ENCODE measurements around the gene AKT1S1.
"Not testable (repeated sequence)": the region's sequence is repeated elsewhere in the genome, so short reads cannot be mapped to it uniquely, and the experiment has no call there.

AKT1S1 gene

DNA sequence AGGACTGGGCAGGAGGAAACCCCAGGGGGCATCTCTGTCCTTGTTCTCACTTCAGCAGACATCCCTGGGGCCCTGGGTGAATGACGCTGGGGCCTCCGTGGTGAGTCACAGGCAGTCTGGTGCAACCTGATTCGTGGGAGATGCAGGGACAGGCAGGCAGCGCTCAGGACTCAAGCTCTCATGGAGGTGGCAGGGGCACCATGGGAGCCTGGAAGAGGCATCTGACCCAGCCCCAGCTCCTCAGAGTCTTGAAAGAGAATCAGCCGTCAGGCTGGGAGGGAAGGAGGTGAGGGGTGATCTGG, 40.2 kb downstream of the AKT1S1 start:
- no peak for DNase-seq (ENCODE audit: low spot score)

DNA sequence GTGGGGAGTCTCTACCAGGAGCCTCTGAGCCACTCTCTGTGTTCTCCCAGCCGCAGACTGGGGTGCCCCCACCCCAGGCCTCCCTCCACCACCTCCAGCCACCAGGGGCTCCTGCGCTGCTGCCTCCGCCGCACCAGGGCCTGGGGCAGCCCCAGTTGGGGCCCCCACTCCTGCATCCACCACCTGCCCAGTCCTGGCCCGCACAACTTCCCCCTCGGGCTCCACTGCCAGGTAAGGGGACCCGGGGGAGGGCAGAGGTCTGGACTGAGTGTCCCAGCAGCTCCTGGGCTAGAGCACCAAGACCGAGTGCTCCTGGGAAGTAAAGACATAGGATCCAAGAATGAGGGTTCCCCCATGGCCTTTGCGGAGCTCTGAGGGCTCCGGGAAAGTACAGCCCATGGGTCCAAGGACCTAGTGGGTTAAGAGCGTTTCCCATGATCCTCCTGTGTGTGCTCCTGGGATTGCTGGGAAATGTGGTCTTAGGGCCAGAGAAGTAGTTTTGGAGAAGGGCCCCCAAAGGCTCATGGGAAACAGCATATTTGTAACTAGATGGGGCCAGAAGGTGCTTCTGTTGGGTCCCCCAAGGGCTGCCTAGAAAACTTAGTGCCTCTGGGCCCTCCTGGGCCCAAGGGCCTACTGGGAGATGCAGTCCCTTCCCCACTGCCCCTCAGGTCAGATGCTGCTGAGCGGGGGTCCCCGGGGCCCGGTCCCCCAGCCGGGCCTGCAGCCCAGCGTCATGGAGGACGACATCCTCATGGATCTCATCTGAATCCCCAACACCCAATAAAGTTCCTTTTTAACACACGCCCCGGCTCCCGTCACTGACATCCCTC, 40.8 kb downstream of the AKT1S1 start:
- no peak for DNase-seq (ENCODE audit: low spot score)

DNA sequence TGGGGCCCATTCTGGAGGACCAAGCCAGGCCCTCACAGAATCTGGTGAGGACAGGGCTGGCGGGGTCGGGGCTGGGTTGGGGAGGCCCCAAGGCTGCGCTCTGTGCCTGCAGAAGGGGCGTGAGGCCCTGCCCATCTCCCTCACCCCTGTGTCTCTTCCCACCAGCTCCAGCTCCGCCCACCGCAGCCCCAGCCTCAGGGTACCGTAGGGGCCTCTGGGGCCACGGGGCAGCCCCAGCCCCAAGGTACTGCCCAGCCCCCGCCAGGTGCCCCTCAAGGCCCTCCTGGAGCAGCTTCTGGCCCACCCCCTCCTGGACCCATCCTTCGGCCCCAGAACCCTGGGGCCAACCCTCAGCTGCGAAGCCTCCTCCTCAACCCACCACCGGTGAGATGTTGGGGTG, 41.6 kb downstream of the AKT1S1 start:
- DNase-seq (ENCODE audit: low spot score): no peak

DNA sequence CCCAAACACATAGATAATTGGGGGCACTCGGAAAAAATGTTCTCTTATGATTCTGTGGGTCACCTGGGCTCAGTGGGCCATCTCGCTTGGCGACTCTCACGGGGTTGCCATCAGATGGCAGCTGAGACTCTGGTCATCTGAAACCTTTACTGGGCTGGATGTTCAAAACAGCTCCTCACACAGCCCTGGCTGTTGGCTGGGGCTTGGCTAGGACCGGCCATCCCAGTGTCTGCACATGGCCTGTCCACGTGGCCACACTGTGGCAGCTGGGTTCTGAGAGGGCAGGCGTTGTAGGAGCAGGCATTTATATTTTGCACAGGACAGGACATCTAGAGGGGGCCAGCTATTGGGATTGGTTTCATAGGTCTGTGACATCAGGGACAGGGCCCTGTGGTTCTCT, 43.6 kb downstream of the AKT1S1 start:
- no peak for DNase-seq (ENCODE audit: low spot score)

DNA sequence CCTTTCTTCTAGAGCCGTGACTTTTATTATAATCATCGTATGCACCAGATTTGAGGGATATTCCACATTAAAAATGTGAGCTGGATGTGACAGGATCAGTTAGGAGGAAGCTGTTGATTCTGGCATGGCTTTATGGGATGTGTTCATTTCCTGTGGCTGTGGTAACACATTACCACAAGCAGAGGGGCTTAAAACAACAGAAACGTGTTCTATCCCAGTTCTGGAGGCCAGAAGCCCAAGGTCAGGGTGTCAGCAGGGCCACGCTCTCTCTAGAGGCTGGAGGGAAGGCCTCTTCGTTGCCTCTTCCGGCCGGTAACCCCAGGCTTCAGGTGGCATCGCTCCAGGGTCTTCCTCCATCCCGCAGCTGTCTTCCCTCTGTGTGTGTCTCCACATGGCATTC, 44.6 kb downstream of the AKT1S1 start:
- no peak for DNase-seq (ENCODE audit: low spot score)

DNA sequence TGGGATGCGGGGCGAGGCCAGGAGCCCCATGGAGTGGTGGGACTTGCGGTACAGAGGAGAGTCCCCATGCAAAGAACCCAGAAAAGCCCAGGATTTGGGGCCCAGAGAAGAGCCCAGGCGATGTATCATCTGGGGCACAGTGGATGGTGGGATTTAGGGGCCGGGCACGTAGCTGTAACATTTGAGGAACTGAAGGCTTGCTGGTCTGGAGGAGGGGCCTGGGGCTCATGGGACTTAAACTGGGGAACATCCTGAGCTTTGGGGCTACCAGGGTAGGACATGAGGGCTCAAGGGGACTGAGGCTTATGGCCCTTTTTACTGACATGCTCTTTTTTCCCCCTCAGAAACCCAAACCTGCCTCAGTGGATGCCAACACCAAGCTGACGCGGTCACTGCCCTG, 45.6 kb downstream of the AKT1S1 start:
- no peak for DNase-seq (ENCODE audit: low spot score)

DNA sequence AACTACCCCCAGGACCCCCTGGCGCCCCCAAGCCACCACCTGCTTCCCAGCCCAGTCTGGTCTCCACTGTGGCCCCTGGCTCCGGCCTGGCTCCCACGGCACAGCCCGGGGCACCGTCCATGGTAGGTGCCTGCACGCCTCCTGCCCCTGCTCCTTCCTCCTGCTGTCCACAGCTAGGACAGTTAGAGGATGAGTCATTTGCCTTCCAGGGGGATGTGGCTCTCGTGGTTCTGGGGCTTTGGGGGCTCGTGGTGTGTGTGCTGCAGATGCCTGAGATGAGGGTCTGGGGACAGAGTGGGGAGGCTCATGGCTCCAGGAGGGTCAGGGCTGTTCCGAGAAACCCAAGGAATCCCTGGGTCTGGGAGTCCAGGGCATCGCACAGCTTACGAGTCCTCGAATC, 46.4 kb downstream of the AKT1S1 start:
- DNase-seq (ENCODE audit: low spot score): no peak

DNA sequence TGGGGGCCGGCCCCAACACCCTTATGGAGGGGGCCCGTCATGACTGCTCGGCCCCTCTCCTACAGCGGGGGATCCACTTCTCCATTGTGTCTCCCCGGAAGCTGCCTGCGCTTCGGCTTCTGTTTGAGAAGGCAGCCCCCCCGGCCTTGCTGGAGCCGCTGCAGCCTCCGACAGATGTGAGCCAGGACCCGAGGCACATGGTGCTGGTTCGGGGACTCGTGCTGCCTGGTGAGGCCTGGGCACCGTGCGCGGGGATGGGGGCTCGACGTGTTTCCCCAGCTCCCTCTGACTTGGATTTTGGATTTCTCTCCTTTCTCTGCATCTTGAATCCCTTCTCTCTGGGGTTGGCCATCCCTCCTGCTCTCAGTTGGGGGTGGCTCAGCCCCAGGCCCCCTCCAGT, 47.4 kb downstream of the AKT1S1 start:
- no peak for DNase-seq (ENCODE audit: low spot score)

DNA sequence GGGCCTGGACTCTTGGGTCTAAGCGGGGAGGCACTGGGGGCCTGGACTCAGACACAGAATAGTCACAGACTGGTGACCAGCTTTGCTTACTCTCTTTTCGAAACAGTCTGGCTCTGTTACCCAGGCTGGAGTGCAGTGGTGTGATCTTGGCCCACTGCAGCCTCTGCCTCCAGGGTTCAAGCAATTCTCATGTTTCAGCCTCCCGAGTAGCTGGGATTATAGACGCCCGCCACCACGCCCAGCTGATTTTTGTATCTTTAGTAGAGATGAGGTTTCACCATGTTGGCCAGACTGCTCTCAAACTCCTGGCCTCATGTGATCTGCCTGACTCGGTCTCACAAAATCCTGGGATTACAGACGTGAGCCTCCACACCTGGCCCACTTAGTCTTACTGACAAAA, 48.0 kb downstream of the AKT1S1 start:
- no peak for DNase-seq (ENCODE audit: low spot score)

DNA sequence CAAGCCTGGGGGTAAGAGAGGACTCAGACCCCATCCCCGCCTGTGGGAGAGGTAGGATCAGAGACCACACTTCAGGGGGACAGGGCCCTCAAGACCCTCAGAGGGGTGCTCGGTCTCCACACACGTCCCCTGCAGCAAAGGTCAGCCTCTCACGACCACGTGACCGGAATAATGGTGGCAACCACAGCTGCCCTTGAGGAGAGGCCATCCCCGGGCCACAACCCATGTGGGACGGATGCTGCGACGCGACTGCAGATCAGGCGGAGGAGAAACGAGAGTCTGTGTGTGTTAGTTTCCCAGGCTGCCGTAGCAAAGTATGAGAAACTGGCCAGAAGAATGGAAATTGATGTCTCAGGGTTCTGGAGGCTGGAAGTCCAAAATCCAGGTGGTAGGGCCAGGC, 50.1 kb downstream of the AKT1S1 start:
- no peak for DNase-seq (ENCODE audit: low spot score)

DNA sequence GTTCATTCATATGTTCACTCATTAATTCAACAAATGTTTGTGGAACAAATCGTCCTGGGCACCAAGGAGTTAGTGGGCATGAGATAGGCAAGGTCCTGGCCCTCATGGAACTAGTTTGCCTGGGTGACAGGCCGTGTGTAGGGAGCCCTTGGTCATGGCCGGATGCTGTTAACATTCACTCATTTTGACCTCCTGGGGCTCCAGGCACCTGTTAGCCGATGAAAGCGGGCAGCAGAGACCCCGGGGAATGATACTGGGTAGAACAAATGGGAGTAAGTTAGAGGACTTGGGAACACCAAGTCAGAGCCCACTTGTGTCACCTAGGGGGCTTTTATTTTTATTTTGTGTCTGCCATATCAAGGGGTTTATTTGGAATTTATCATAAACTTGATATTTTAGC, 52.5 kb downstream of the AKT1S1 start:
- no peak for DNase-seq (ENCODE audit: low spot score)

DNA sequence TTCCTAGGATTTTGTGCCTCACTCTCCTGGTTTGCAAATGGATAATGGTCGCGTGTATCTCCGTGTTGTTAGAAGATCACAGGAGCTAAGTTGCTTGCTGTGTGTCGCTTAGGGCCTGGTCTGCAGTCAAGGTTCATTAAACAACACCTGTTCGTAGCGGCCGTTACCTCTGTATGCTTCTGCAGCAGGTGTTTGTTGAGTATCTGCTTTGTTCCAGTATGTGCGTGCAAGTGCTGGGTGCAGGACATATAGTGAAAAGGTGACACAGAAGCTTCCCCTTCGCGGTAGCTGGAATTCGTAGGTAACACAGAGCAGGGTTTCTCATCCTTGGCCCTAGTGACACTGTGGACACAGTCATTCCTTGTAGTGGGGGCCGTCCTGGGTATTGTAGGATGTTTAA, 53.7 kb downstream of the AKT1S1 start:
- no peak for DNase-seq (ENCODE audit: low spot score)

DNA sequence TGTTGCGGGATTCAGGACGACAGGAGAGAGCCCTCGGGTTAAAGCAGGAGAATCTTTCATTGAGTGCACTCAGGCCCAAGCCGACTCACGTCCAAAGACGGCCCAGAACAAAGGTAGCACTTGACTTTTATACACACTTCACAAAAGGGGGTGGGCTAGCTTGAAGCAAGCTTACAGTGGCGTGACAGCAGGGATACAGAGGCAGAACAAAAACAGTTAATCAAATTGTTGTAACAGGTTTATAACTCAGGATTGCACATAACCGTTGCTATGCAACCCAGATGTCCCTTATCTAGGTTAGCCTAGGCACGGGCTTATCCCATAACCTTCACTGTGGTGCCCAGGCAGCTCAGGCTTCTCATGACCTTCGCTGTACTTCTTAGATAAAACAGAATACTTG, 57.0 kb downstream of the AKT1S1 start:
- DNase-seq (ENCODE audit: low spot score): no peak

DNA sequence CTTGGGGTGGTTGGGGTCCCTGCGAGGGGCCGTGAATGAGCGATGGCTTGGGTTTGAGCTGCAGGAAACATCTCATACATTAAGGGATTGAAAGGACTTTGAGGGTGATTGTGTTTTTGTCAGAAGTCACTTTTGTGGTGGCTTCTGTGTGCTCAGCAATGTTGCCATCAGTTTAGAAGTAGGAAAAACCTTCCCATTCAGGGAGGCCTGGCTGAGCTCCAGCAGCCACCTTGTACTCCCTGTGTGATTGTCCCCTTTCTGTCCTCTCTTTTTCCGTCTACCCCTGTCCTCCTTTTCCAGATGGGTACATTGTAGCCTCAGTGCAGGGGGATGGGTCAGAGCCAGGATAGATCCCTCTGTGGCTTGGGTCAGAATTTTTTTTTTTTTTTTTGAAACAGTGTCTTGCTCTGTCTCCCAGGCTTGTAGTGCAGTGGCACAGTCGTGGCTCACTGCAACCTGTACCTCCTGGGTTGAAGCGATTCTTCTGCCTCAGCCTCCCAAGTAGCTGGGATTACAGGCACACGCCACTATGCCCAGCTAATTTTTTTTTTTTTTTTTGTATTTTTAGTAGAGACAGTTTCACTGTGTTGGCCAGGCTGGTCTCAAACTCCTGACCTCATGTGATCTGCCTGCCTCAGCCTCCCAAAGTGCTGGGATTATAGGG, 57.6 kb downstream of the AKT1S1 start:
- not testable (repeated sequence) for DNase-seq (ENCODE audit: low spot score)
